Skeletal muscle tissue (tissue), 4 donors: ENCODE measurements around the gene TSNAXIP1. TPM values are rescaled to one million over a fixed set of nuclear protein-coding genes. Genes with fewer than 3 reads are reported as not detected.

Experiments used
- H3K27ac ChIP-seq: one replicate; pipeline ENCODE4 v1.7.0; 2013; ENCODE audit warnings: mild to moderate bottlenecking, low read depth, low read length, inconsistent platforms
- H3K27me3 ChIP-seq, 3 donors: one replicate each; pipeline ENCODE4 v1.7.0; 2013; ENCODE audit warnings: low read length in 3 of 3; ENCODE audit not compliant: control insufficient read depth in 3 of 3, insufficient read depth in 3 of 3
- H3K36me3 ChIP-seq, 3 donors: one replicate each; pipeline ENCODE4 v1.7.0; 2013; ENCODE audit warnings: low read length in 3 of 3; ENCODE audit not compliant: control insufficient read depth in 3 of 3, insufficient read depth in 3 of 3
- H3K4me1 ChIP-seq, 3 donors: one replicate each; pipeline ENCODE4 v1.7.0; 2013; ENCODE audit warnings: low read length in 3 of 3, mild to moderate bottlenecking in 3 of 3; ENCODE audit not compliant: control insufficient read depth in 3 of 3, insufficient read depth in 3 of 3
- H3K4me3 ChIP-seq, 3 donors: one replicate each; pipeline ENCODE4 v1.7.0; 2013; ENCODE audit warnings: low read length in 3 of 3
- H3K9ac ChIP-seq, 3 donors: one replicate each; pipeline ENCODE4 v1.7.0; 2013; ENCODE audit warnings: low read length in 3 of 3, mild to moderate bottlenecking in 3 of 3, moderate library complexity in 2 of 3, low read depth in 1 of 3
- H3K9me3 ChIP-seq, 3 donors: one replicate each; pipeline ENCODE4 v1.7.0; 2013; ENCODE audit warnings: low read length in 3 of 3; ENCODE audit not compliant: control insufficient read depth in 3 of 3
- total RNA-seq: library from RNA; depleted of rRNA; stranded (reverse); fragments of >200 nt; gene quantifications from one replicate; pipeline ENCODE4 v1.2.3, GENCODE V29; 2014
- donor health status: Osteomylitis.

The TSNAXIP1 gene
- total RNA-seq, 1 donor from 2014 or later, result 0.52 TPM

DNA sequence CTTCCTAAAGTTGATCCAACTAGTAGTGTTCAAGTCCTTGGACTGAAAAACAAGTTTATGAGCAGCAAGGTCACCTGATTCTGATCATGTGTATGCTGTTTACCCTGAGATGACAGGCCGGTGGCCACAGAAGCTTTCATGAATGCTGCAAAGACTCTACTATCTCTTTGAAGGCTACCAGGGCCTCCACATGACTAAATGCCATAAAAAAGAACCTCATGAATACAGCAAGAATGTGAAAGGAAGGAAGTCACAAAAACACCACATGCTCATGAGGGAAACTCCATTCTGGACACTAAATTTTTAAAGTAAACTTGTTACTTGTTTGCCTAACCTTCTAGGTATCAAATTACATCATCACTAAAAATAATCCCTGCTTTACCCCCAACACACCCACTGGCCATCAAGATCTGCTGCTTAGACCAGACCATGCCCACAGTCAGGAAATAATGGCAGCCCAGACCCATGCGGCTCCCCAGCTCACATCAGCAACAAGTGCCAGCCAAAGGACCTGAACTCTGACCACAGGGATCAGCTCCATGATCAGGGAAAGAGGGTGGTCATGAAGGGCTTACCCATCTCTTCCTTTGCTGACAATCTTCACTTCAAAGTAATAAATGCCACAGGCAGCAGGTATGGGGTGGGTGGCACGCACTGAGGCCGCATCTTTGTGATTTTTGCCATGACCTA is 1.7 kb upstream of the TSNAXIP1 start:
- Histone ChIP-seq H3K36me3 (peaks cover 9 to 23% (median 20%) of the 10 kb centered on the region in 3 donors), H3K27me3 (no peaks in the 10 kb centered on the region), H3K27ac (peak overlapping the region; percentile 96), H3K9ac (peak overlapping the region; percentile 97 to 100 (median 99)), H3K4me1 (peaks cover 33 to 53% (median 34%) of the 10 kb centered on the region in 3 donors), H3K4me3 (peak overlapping the region; percentile 84 to 99 (median 97)), H3K9me3 (no peaks in the 10 kb centered on the region)

DNA sequence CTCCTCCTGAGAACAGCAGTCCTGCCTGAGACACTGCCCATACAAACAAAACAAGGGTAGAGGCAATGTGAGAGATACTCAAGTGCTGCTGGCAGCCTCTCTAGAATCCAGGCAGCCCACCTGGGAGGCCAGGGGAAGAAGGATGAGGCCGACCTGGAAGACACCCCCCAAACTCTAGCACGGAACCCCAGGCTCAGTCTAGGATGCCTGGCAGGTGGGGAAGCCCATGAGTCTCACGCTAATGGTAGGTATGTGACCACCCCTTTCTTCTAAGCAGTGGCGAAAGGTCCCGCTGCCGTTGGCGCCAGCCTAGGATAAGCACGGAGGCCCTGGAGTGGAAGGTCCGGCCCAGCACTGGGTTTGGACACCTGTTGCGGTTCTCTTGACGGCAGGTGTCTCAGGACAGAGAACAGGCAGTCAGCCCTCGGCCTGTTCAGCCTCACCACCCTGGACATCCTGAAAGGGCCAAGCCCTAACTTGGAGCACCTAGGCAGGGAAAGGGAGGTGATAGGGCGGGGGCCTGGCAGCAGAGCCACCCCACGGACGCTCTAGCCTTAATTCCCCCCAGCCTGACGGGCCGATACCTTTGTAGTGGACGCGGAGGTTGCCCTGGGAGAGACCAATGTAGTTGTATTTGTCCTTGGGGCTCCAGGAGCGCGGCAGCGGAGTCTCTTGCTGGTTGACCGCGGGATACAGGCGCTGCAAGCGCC is 816 bp upstream of the TSNAXIP1 start:
- Histone ChIP-seq H3K9me3 (no peaks in the 10 kb centered on the region), H3K4me1 (peaks cover 24 to 45% (median 25%) of the 10 kb centered on the region in 3 donors), H3K36me3 (peaks cover 6 to 23% (median 20%) of the 10 kb centered on the region in 3 donors)

GRCh38 chr16:67807148-67807682 is 526 bp downstream of the TSNAXIP1 start:
- no peaks in the 10 kb centered on the region for H3K9me3 ChIP-seq
- peaks cover 4 to 16% (median 13%) of the 10 kb centered on the region in 3 donors for H3K36me3 ChIP-seq
- H3K4me3 ChIP-seq, result peak overlapping the region; percentile 84 to 90 (median 87)
- H3K27ac ChIP-seq, result peak overlapping the region; percentile 96
- peaks cover 17 to 32% (median 20%) of the 10 kb centered on the region in 3 donors for H3K4me1 ChIP-seq
- H3K27me3 ChIP-seq, result no peaks in the 10 kb centered on the region
- H3K9ac ChIP-seq, result peak overlapping the region in 2 of 3 donors; percentile 67 to 70

More for the DNA sequence above, 816 bp upstream of the TSNAXIP1 start:
- peak overlapping the region; percentile 96 for H3K27ac ChIP-seq
- H3K9ac ChIP-seq, result peak overlapping the region; percentile 97 to 100 (median 99)
- H3K27me3 ChIP-seq, result no peaks in the 10 kb centered on the region
- H3K4me3 ChIP-seq, result peak overlapping the region; percentile 84 to 99 (median 97)

DNA sequence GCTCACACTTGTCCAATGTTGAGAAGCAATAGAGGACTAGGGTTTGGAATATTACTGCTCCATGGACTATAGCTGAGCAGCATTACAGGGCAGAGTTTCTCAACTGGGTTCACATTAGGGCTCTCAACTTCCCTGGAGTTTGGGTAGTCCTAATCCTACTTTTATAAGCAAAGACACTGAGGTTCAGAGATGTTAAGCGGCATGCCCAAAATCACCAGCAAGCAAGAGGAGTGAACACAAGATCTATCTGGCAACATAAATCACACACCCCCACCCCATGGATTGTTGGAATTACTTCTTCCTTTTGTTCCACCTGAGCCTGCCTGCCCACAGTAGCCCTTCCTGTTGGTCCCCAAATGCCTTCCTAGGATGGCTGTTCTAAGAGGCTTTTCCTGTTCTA is 5.2 kb downstream of the TSNAXIP1 start:
- Histone ChIP-seq H3K4me3 (no peak overlapping the region), H3K9ac (no peak overlapping the region), H3K4me1 (peaks cover 5 to 7% (median 7%) of the 10 kb centered on the region in 3 donors), H3K27ac (no peak overlapping the region), H3K9me3 (no peaks in the 10 kb centered on the region), H3K36me3 (no peaks in the 10 kb centered on the region), H3K27me3 (no peaks in the 10 kb centered on the region)

DNA sequence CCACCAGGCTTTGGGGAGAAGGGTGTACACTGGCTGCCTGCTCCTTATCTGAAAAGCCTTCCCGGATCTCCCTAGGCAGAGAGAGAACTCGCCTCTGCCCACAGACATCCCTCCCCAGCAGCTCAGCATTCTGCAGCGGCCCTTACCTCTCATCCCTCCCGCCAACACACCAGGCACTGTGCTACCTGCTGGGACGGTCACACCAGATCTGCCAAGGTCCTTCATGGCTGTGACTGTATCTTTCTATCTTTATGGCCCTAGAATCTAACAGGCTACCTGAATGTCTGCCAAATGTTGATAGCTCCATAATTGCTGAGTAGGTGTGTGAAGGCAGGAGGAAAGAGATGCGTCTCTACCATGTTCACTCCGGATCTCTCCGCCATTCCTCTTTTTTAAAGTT is 7.9 kb downstream of the TSNAXIP1 start:
- Histone ChIP-seq H3K27ac (no peak overlapping the region), H3K9ac (peak overlapping the region in 1 of 3 donors; percentile 16), H3K9me3 (no peaks in the 10 kb centered on the region)

GRCh38 chr16:67820608-67821259 is 14.0 kb downstream of the TSNAXIP1 start:
- Histone ChIP-seq H3K9ac (no peak overlapping the region), H3K36me3 (no peaks in the 10 kb centered on the region), H3K4me3 (no peak overlapping the region), H3K27ac (no peak overlapping the region), H3K4me1 (peaks cover 0 to 2% (median 0%) of the 10 kb centered on the region in 3 donors), H3K9me3 (no peaks in the 10 kb centered on the region), H3K27me3 (no peaks in the 10 kb centered on the region)

More for the DNA sequence above, 7.9 kb downstream of the TSNAXIP1 start:
- no peak overlapping the region for H3K4me3 ChIP-seq
- no peaks in the 10 kb centered on the region for H3K36me3 ChIP-seq
- no peaks in the 10 kb centered on the region for H3K27me3 ChIP-seq
- H3K4me1 ChIP-seq, result peaks cover 0 to 2% (median 0%) of the 10 kb centered on the region in 3 donors

GRCh38 chr16:67822511-67822910 is 15.8 kb downstream of the TSNAXIP1 start:
- Histone ChIP-seq H3K4me3 (no peak overlapping the region), H3K4me1 (no peaks in the 10 kb centered on the region), H3K9me3 (no peaks in the 10 kb centered on the region), H3K27me3 (no peaks in the 10 kb centered on the region), H3K27ac (no peak overlapping the region), H3K36me3 (peaks cover 2 to 10% (median 4%) of the 10 kb centered on the region in 3 donors), H3K9ac (no peak overlapping the region)

- H3K27ac ChIP-seq, result no peak overlapping the region
- no peak overlapping the region for H3K9ac ChIP-seq
- no peaks in the 10 kb centered on the region for H3K9me3 ChIP-seq
- H3K36me3 ChIP-seq, result peaks cover 19 to 35% (median 29%) of the 10 kb centered on the region in 3 donors
- no peak overlapping the region for H3K4me3 ChIP-seq
- no peaks in the 10 kb centered on the region for H3K4me1 ChIP-seq
- H3K27me3 ChIP-seq, result no peaks in the 10 kb centered on the region
These were observed 18.4 kb downstream of the TSNAXIP1 start for GRCh38 chr16:67825119-67825518.

DNA sequence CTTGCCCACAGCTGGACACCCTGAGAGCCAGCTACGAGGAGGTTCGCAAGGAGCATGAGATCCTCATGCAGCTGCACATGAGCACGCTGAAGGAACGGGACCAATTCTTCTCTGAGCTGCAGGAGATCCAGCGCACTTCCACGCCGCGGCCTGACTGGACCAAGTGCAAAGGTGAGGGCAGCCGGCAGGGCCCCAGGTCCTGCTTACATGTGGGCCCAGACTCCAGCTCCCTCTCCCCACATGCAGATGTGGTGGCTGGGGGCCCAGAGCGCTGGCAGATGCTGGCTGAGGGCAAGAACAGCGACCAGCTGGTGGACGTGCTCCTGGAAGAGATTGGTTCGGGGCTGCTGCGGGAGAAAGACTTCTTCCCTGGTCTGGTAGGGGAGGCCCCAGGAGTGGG is 19.2 kb downstream of the TSNAXIP1 start:
- H3K27ac ChIP-seq, result no peak overlapping the region
- H3K27me3 ChIP-seq, result no peaks in the 10 kb centered on the region
- H3K9ac ChIP-seq, result no peak overlapping the region
- H3K4me1 ChIP-seq, result no peaks in the 10 kb centered on the region
- no peak overlapping the region for H3K4me3 ChIP-seq
- H3K9me3 ChIP-seq, result no peaks in the 10 kb centered on the region
- peaks cover 26 to 42% (median 37%) of the 10 kb centered on the region in 3 donors for H3K36me3 ChIP-seq
